K562 (cell line): ENCODE measurements around the gene C13orf46. TPM values are rescaled to one million over a fixed set of nuclear protein-coding genes. Genes with fewer than 3 reads are reported as not detected.

Experiments used
- ATAC-seq: fragments of 200-7000 bp; cut with Tn5 transposase; 3 replicates; pipeline ENCODE4 v1.9.1; 2020; ENCODE audit warnings: moderate library complexity
- BruUV-seq: library from RNA; stranded (reverse); fragments of 400-500 nt; replicated peaks from 2 replicates; lab custom pipeline; 2021; lab: Mats Ljungman, UMichigan
- CTCF ChIA-PET: fragments of 300-600 bp; formaldehyde crosslinking; extraction: SDS; loops from one replicate; lab custom pipeline; 2021; ENCODE audit warnings: low intra/inter-chr PET ratio; lab: Yijun Ruan, JAX
- POLR2A ChIA-PET: fragments of 300-600, 350-650 bp; sonication (Branson Sonifier 250); formaldehyde crosslinking; extraction: SDS; loops from one replicate; lab custom pipeline; 2021; ENCODE audit warnings: antibody characterized with exemption, inconsistent platforms; lab: Yijun Ruan, JAX
- DNase-seq, 4 experiments: peaks; one replicate each; pipeline versions ENCODE4 v3.0.0 to v3.0.0-alpha.2; 2011 to 2018; ENCODE audit warnings: low spot score in 3 of 4, mixed read lengths in 3 of 4; ENCODE audit errors: extremely low read depth in 1 of 4
- FAIRE-seq: peaks from 2 replicates; lab custom pipeline; 2011; peaks lifted over from hg19 to GRCh38; lab: Jason Lieb, UNC
- H2AFZ ChIP-seq: 2 replicates; pipeline ENCODE4 v1.6.0; 2011; ENCODE audit warnings: low read depth, low read length, control low read depth, inconsistent platforms
- H3K27ac ChIP-seq: fragments of 200-600 bp; 3 replicates; pipeline ENCODE4 v1.8.0; 2011; ENCODE audit warnings: low read depth, mild to moderate bottlenecking, control low read depth, inconsistent platforms, low read length, moderate library complexity, mixed read lengths; ENCODE audit errors: extremely low read depth
- H3K27me3 ChIP-seq, 2 experiments: fragments of 300-600 bp in 1 of 2; 2 replicates in 1 of 2; 3 replicates in 1 of 2; pipeline versions ENCODE4 v1.6.0 to v1.8.0; 2011; ENCODE audit warnings: inconsistent platforms in 2 of 2, low read length in 2 of 2, mild to moderate bottlenecking in 1 of 2, mixed read lengths in 1 of 2, moderate library complexity in 1 of 2; ENCODE audit not compliant: control insufficient read depth in 2 of 2, insufficient read depth in 2 of 2
- H3K36me3 ChIP-seq: fragments of 300-600 bp; 3 replicates; pipeline ENCODE4 v1.8.0; 2011; ENCODE audit warnings: mild to moderate bottlenecking, low read length, inconsistent platforms; ENCODE audit not compliant: control insufficient read depth, insufficient read depth
- H3K4me1 ChIP-seq, 2 experiments: fragments of 200-600 bp in 1 of 2; replicated peaks in 1 of 2; 2 replicates in 1 of 2; 3 replicates in 1 of 2; pipeline versions ENCODE4 v1.5.1 to v1.8.0; 2011; ENCODE audit warnings: inconsistent platforms in 2 of 2, low read length in 2 of 2, mild to moderate bottlenecking in 1 of 2, mixed read lengths in 1 of 2, moderate library complexity in 1 of 2; ENCODE audit not compliant: control insufficient read depth in 2 of 2, insufficient read depth in 2 of 2
- H3K4me2 ChIP-seq: 2 replicates; pipeline ENCODE4 v1.6.1; 2011; ENCODE audit warnings: low read length, control low read depth, inconsistent platforms, mixed read lengths; ENCODE audit not compliant: insufficient read depth
- H3K4me3 ChIP-seq: fragments of 200-600 bp; sonication (generic), shearing (Covaris generic); 2 replicates; pipeline ENCODE4 v1.5.1; 2016; ENCODE audit warnings: control low read depth, inconsistent platforms
- H3K79me2 ChIP-seq: fragments of 200-600 bp; 3 replicates; pipeline ENCODE4 v1.8.0; 2011; ENCODE audit warnings: low read length, inconsistent platforms; ENCODE audit not compliant: control insufficient read depth, insufficient read depth
- H3K9ac ChIP-seq, 2 experiments: 2 replicates each; pipeline versions ENCODE4 v1.6.0 to v1.6.1; 2011; ENCODE audit warnings: low read depth in 2 of 2, low read length in 2 of 2, control low read depth in 1 of 2, inconsistent platforms in 1 of 2, mild to moderate bottlenecking in 1 of 2, mixed read lengths in 1 of 2; ENCODE audit not compliant: insufficient read depth in 1 of 2
- H3K9me1 ChIP-seq: one replicate; pipeline ENCODE4 v1.6.0; 2011; ENCODE audit warnings: inconsistent platforms, mild to moderate bottlenecking, low read length, moderate library complexity; ENCODE audit not compliant: control insufficient read depth, insufficient read depth
- H3K9me3 ChIP-seq: replicated peaks from 2 replicates; pipeline ENCODE4 v1.5.1; 2011; ENCODE audit warnings: low read depth, low read length, inconsistent platforms; ENCODE audit not compliant: control insufficient read depth, insufficient read depth
- H4K20me1 ChIP-seq: replicated peaks from 2 replicates; pipeline ENCODE4 v1.6.1; 2011; ENCODE audit warnings: low read length, inconsistent platforms, mixed read lengths; ENCODE audit not compliant: control insufficient read depth, insufficient read depth
- EZH2 ChIP-seq: IDR thresholded peaks from 2 replicates; pipeline ENCODE4 v1.6.1; 2012; ENCODE audit warnings: low read depth, mild to moderate bottlenecking, inconsistent platforms, low read length, borderline replicate concordance
- ZNF431 ChIP-seq: sonication (generic); formaldehyde crosslinking; IDR thresholded peaks from 2 replicates; pipeline ENCODE4 v1.8.0; 2022; ENCODE audit warnings: mild to moderate bottlenecking, missing genetic modification reagents
- WGBS: fragments of 100-300 bp; shearing (Covaris generic); methylation state at CpG from one replicate; pipeline ENCODE4 v1.1.6; 2016; ENCODE audit warnings: low coverage, mixed read lengths; ENCODE audit not compliant: insufficient coverage; ENCODE audit errors: missing lambda C conversion rate; 5-methylcytosine and 5-hydroxymethylcytosine counted together
- in situ Hi-C: fragments of 300-500 bp; cut with MboI; formaldehyde crosslinking; loops from 4 replicates; pipeline ENCODE4 v1.15.0; 2018; ENCODE audit warnings: inconsistent platforms, mixed read lengths
- intact Hi-C: fragments of 100-400 bp; cut with micrococcal nuclease; formaldehyde crosslinking; loops from 2 replicates; pipeline ENCODE4 v1.14.2; 2022
- polyA plus RNA-seq, 8 experiments: library from polyadenylated mRNA; depleted of rRNA in 4 of 8; stranded (reverse) in 5 of 8; unstranded in 3 of 8; fragments of >200 nt; fragmentation: Nextera tagmentation in 2 of 8; fragmentation: Illumina TruSeq in 1 of 8; extraction: Ambion mirVana in 2 of 8; extraction: Trizol in 1 of 8; gene quantifications; 2 replicates each; pipeline versions ENCODE4 v1.2.1 to v1.2.3, GENCODE V29; 2011 to 2014; ENCODE audit warnings: inconsistent platforms in 1 of 8, missing spikeins in 1 of 8
- total RNA-seq, 7 experiments: library from RNA; depleted of rRNA in 6 of 7; stranded (reverse); fragments of >200 nt in 6 of 7; fragmentation: Illumina TruSeq in 2 of 7; extraction: Trizol in 2 of 7; gene quantifications; 2 replicates each; pipeline versions ENCODE4 v1.2.1 to v1.2.3, GENCODE V29; 2011 to 2021; ENCODE audit warnings: low replicate concordance in 1 of 7
- TF ChIP-seq, protein P1 (sequence below): fragments of 450-650 bp; IDR thresholded peaks from 2 replicates; pipeline ENCODE4 v1.6.1; 2017; ENCODE audit warnings: antibody characterized with exemption, mild to moderate bottlenecking
- TF ChIP-seq, protein P2 (sequence below): fragments of 450-650 bp; conservative IDR thresholded peaks from 2 replicates; pipeline ENCODE4 v1.6.1; 2016; ENCODE audit warnings: missing genetic modification characterization, low read depth, mild to moderate bottlenecking, missing compliant biosample characterization, moderate library complexity
- TF ChIP-seq, protein P3 (sequence below): sonication (generic); formaldehyde crosslinking; IDR thresholded peaks from 2 replicates; pipeline ENCODE4 v1.4.0; 2020; ENCODE audit warnings: mild to moderate bottlenecking, missing genetic modification reagents

The C13orf46 gene
- total and polyA plus RNA-seq, 9 of the 15 experiments (the other 6 are each of a cell fraction or from before 2014, with no cell fraction given): 0.04 to 0.24 (median 0.05) TPM; not detected in 4

GRCh38 chr13:113937527-113938180 lies 36.2 kb downstream of the C13orf46 start:
- Histone ChIP-seq H2AFZ (no peak overlapping the region), H3K9ac (no peak overlapping the region), H4K20me1 (no peaks in the 10 kb centered on the region; the same call in 1 of the 2 replicates), H3K9me1 (no peaks in the 10 kb centered on the region), H3K79me2 (no peaks in the 10 kb centered on the region), H3K4me1 (peaks cover 0 to 17% of the 10 kb centered on the region in 2 experiments; a peak in 2 of 5 replicates), H3K4me2 (no peak overlapping the region), H3K36me3 (no peaks in the 10 kb centered on the region), H3K27me3 (peaks cover 43 to 85% of the 10 kb centered on the region in 2 experiments), H3K9me3 (no peaks in the 10 kb centered on the region), H3K4me3 (no peak overlapping the region), H3K27ac (no peak overlapping the region)
- ChIA-PET CTCF (no interaction called here), POLR2A (interaction anchor here (0.9 kb wide), 2 partner anchors 9 to 11 kb away, joined by 3 read pairs; no protein-coding TSS in a partner anchor)
- no peak for FAIRE-seq
- no peak for ATAC-seq
- DNase-seq: no peak
- BruUV-seq: no TSS peak
- in situ Hi-C loops: no loop called here
- intact Hi-C loops: no loop called here
- WGBS: 4% methylated on average over 17 of the region's 20 CpGs
- TF ChIP-seq, protein P1, sequence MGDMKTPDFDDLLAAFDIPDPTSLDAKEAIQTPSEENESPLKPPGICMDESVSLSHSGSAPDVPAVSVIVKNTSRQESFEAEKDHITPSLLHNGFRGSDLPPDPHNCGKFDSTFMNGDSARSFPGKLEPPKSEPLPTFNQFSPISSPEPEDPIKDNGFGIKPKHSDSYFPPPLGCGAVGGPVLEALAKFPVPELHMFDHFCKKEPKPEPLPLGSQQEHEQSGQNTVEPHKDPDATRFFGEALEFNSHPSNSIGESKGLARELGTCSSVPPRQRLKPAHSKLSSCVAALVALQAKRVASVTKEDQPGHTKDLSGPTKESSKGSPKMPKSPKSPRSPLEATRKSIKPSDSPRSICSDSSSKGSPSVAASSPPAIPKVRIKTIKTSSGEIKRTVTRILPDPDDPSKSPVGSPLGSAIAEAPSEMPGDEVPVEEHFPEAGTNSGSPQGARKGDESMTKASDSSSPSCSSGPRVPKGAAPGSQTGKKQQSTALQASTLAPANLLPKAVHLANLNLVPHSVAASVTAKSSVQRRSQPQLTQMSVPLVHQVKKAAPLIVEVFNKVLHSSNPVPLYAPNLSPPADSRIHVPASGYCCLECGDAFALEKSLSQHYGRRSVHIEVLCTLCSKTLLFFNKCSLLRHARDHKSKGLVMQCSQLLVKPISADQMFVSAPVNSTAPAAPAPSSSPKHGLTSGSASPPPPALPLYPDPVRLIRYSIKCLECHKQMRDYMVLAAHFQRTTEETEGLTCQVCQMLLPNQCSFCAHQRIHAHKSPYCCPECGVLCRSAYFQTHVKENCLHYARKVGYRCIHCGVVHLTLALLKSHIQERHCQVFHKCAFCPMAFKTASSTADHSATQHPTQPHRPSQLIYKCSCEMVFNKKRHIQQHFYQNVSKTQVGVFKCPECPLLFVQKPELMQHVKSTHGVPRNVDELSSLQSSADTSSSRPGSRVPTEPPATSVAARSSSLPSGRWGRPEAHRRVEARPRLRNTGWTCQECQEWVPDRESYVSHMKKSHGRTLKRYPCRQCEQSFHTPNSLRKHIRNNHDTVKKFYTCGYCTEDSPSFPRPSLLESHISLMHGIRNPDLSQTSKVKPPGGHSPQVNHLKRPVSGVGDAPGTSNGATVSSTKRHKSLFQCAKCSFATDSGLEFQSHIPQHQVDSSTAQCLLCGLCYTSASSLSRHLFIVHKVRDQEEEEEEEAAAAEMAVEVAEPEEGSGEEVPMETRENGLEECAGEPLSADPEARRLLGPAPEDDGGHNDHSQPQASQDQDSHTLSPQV: no peak
- TF ChIP-seq EZH2 (peak; percentile 68; the same call in 1 of the 2 replicates), ZNF431 (no peak)
- TF ChIP-seq, protein P2, sequence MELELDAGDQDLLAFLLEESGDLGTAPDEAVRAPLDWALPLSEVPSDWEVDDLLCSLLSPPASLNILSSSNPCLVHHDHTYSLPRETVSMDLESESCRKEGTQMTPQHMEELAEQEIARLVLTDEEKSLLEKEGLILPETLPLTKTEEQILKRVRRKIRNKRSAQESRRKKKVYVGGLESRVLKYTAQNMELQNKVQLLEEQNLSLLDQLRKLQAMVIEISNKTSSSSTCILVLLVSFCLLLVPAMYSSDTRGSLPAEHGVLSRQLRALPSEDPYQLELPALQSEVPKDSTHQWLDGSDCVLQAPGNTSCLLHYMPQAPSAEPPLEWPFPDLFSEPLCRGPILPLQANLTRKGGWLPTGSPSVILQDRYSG (tag): no peak
- TF ChIP-seq, protein P3, sequence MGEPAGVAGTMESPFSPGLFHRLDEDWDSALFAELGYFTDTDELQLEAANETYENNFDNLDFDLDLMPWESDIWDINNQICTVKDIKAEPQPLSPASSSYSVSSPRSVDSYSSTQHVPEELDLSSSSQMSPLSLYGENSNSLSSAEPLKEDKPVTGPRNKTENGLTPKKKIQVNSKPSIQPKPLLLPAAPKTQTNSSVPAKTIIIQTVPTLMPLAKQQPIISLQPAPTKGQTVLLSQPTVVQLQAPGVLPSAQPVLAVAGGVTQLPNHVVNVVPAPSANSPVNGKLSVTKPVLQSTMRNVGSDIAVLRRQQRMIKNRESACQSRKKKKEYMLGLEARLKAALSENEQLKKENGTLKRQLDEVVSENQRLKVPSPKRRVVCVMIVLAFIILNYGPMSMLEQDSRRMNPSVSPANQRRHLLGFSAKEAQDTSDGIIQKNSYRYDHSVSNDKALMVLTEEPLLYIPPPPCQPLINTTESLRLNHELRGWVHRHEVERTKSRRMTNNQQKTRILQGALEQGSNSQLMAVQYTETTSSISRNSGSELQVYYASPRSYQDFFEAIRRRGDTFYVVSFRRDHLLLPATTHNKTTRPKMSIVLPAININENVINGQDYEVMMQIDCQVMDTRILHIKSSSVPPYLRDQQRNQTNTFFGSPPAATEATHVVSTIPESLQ (CRISPR knock-in tag): no peak
